GM12875 (cell line): ENCODE measurements around the gene CLSTN2.

Experiments
- H3K4me3 ChIP-seq: one replicate; pipeline ENCODE4 v1.5.1; 2011; ENCODE audit warnings: low read depth, low read length, control low read depth
- TF ChIP-seq, protein P1 (sequence below): IDR thresholded peaks from 2 replicates; pipeline ENCODE4 v1.5.1; 2011; ENCODE audit warnings: low read depth, mild to moderate bottlenecking, control low read depth, inconsistent platforms, low read length, moderate library complexity, borderline replicate concordance; ENCODE audit not compliant: insufficient read depth

Gene CLSTN2

DNA sequence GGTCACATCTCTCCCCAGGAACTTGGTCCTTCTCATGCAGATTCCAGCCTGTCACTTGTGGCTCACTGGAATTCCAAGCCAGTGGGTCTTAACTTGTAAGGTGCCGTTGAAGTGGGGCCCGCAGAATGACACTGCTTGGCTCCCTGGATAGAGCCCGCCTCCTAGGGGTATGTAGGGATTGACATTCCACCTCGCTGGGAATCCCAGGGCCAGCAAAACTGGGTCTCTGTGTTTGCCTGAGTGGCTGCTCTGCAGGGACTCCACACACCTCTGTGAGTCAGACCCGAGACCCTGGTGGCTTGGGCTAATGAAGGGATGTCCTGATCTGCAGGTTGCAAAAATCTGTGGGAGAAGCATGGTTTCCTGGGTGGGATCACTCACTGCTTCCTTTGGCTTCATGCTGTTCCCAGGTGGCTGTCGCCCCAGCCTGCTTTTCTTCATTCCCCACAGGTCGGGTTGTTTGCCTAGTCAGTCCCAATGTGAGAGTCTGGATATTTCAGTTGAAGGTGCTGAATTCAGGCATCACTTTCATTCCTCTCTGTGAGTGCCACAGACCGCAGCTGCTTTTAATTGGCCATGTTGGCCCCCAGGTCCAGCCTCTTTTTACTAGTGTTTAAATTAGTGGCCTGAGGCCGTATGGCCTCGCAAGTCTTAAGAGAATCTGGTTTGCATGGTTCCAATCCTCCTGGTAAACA lies 586.9 kb downstream of the CLSTN2 start:
- TF ChIP-seq, protein P1, sequence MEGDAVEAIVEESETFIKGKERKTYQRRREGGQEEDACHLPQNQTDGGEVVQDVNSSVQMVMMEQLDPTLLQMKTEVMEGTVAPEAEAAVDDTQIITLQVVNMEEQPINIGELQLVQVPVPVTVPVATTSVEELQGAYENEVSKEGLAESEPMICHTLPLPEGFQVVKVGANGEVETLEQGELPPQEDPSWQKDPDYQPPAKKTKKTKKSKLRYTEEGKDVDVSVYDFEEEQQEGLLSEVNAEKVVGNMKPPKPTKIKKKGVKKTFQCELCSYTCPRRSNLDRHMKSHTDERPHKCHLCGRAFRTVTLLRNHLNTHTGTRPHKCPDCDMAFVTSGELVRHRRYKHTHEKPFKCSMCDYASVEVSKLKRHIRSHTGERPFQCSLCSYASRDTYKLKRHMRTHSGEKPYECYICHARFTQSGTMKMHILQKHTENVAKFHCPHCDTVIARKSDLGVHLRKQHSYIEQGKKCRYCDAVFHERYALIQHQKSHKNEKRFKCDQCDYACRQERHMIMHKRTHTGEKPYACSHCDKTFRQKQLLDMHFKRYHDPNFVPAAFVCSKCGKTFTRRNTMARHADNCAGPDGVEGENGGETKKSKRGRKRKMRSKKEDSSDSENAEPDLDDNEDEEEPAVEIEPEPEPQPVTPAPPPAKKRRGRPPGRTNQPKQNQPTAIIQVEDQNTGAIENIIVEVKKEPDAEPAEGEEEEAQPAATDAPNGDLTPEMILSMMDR, result no peak

GRCh38 chr3:140522653-140523380 lies 587.8 kb downstream of the CLSTN2 start:
- H3K4me3 ChIP-seq, result no peak overlapping the region
- TF ChIP-seq, protein P1, result no peak

More for the DNA sequence above, 586.9 kb downstream of the CLSTN2 start:
- no peak overlapping the region for H3K4me3 ChIP-seq

DNA sequence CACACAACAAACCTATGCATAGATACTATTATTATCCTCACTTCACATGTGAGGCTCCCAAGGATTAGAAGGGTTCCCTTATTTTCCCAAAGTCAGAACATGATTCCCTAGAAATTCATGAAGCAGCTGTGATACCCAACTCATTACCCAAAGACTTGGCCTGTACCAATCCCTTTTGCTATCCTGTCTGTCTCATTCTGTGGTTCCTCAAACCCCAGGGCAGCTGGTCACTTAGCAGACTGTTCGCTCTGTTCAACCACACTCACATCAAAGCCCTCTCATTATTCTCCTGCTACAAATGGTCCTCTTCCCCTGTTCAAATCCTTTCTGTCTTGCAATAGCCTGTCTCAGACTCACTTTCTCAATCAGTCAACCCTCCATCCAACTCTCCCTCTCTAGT lies 588.6 kb downstream of the CLSTN2 start:
- no peak overlapping the region for H3K4me3 ChIP-seq
- TF ChIP-seq, protein P1, result no peak

- TF ChIP-seq, protein P1, result no peak
- no peak overlapping the region for H3K4me3 ChIP-seq
Measured at GRCh38 chr3:140527156-140527555, 592.2 kb downstream of the CLSTN2 start.

- TF ChIP-seq, protein P1, result no peak
- H3K4me3 ChIP-seq, result no peak overlapping the region
Measured at GRCh38 chr3:140529096-140529495, 594.1 kb downstream of the CLSTN2 start.

DNA sequence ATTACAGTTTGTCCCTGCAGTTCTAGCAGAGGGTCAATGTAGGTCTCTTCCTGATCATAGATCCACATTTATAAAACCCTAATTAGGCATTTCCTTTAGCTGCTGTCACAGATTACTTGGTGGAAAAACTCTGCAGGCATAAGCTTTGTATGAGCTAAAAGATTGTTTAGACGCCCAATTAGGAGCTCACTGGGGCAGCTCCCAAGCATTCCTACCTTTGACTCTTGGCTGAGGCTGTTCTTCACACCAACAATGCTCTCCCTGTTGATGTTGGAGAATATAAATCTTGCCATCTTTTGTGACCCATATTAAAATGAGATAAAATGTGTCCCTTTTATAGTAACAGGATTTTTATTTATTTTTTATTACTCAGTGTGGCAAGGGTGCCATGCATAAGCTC lies 594.6 kb downstream of the CLSTN2 start:
- H3K4me3 ChIP-seq, result no peak overlapping the region
- TF ChIP-seq, protein P1, result no peak

DNA sequence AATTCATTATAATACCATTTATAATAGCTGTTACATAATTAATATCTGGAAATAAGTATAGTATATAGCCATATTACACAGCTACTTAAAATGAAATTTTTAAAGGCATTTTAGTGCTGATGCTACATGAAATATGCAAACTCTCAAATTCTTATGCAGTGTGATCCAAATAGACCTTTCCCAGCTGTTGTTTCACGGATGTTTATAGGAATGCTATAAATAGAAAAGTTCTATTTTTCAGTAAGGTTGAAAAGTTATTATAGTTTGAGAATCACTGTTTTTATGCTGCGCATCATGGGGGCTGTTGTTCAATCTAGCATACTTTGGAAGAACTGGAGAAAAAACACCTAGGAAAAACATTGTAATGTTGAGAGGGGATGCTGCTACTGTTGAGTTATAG lies 595.1 kb downstream of the CLSTN2 start:
- no peak overlapping the region for H3K4me3 ChIP-seq
- TF ChIP-seq, protein P1, result no peak
